Cardiac muscle cell (in vitro differentiated cells and primary cell): ENCODE data around the gene SPI1. TPM values are rescaled to one million over a fixed set of nuclear protein-coding genes. Genes with fewer than 3 reads are reported as not detected.

Experiments used
- DNase-seq, 2 donors: peaks; one replicate each; pipeline versions ENCODE4 v3.0.0 to v3.0.0-alpha.2; 2010 to 2017; ENCODE audit warnings: low read depth in 1 of 2, low spot score in 1 of 2
- H3K27ac ChIP-seq: fragments of 200-600 bp; sonication (generic); 2 replicates; pipeline ENCODE4 v1.5.1; 2016
- H3K27me3 ChIP-seq: fragments of 200-600 bp; sonication (generic); 2 replicates; pipeline ENCODE4 v1.6.0; 2016; ENCODE audit warnings: control low read depth
- H3K36me3 ChIP-seq: fragments of 200-600 bp; sonication (generic); 2 replicates; pipeline ENCODE4 v1.5.1; 2016; ENCODE audit warnings: control low read depth
- H3K4me1 ChIP-seq: fragments of 200-600 bp; sonication (generic); 2 replicates; pipeline ENCODE4 v1.8.1; 2017; ENCODE audit warnings: low read depth, mild to moderate bottlenecking, mixed run types
- H3K4me3 ChIP-seq: fragments of 200-600 bp; sonication (generic); 2 replicates; pipeline ENCODE4 v1.5.1; 2016; ENCODE audit warnings: mild to moderate bottlenecking
- H3K9me3 ChIP-seq: fragments of 200-600 bp; sonication (generic); 2 replicates; pipeline ENCODE4 v1.5.1; 2017; ENCODE audit warnings: low read depth, mild to moderate bottlenecking, control low read depth
- polyA plus RNA-seq: library from polyadenylated mRNA; unstranded; fragments of >200 nt; fragmentation: Nextera tagmentation; extraction: Ambion mirVana; gene quantifications from 2 replicates; pipeline ENCODE4 v1.2.1, GENCODE V29; 2016
- total RNA-seq: library from RNA; depleted of rRNA; stranded (reverse); fragments of >200 nt; gene quantifications from 2 replicates; pipeline ENCODE4 v1.2.3, GENCODE V29; 2016
- TF ChIP-seq, protein P1 (sequence below): IDR thresholded peaks from 2 replicates; pipeline ENCODE4 v1.5.1; 2012; ENCODE audit warnings: low read depth, mild to moderate bottlenecking, low read length

SPI1 gene
- total and polyA plus RNA-seq, 2 experiments from 2014 or later: 0.56 TPM; not detected in 1

- Histone ChIP-seq H3K27me3 (no peaks in the 10 kb centered on the region), H3K36me3 (no peaks in the 10 kb centered on the region), H3K9me3 (no peaks in the 10 kb centered on the region), H3K4me1 (peaks cover 9% of the 10 kb centered on the region), H3K4me3 (no peak overlapping the region), H3K27ac (no peak overlapping the region)
- TF ChIP-seq, protein P1, sequence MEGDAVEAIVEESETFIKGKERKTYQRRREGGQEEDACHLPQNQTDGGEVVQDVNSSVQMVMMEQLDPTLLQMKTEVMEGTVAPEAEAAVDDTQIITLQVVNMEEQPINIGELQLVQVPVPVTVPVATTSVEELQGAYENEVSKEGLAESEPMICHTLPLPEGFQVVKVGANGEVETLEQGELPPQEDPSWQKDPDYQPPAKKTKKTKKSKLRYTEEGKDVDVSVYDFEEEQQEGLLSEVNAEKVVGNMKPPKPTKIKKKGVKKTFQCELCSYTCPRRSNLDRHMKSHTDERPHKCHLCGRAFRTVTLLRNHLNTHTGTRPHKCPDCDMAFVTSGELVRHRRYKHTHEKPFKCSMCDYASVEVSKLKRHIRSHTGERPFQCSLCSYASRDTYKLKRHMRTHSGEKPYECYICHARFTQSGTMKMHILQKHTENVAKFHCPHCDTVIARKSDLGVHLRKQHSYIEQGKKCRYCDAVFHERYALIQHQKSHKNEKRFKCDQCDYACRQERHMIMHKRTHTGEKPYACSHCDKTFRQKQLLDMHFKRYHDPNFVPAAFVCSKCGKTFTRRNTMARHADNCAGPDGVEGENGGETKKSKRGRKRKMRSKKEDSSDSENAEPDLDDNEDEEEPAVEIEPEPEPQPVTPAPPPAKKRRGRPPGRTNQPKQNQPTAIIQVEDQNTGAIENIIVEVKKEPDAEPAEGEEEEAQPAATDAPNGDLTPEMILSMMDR: no peak
- DNase-seq: peak in 1 of 2 donors; percentile 21
Observed at GRCh38 chr11:47376525-47377371, 1.6 kb downstream of the SPI1 start.

DNA sequence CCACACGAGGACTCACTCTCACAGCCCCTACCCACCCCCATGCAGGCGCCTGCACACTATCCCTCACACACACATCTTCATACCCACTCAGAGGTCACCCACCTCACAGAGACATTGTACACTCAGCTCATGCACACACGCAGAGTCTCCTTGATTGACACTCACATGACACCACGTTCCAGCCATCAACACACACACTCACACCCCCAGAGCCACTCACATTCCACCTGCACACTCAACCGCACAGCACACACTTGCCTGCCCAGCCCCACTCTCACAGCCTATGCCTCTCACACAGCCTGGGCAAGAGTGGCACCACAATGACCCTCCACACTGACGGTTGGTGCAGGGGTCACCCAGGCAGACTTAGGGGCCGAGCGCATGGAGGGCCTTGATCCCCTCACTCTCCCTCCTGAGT is 2.2 kb downstream of the SPI1 start:
- H3K9me3 ChIP-seq: no peaks in the 10 kb centered on the region
- H3K27me3 ChIP-seq: no peaks in the 10 kb centered on the region
- H3K4me1 ChIP-seq: peaks cover 9% of the 10 kb centered on the region
- no peaks in the 10 kb centered on the region for H3K36me3 ChIP-seq
- H3K4me3 ChIP-seq: no peak overlapping the region
- no peak overlapping the region for H3K27ac ChIP-seq
- no peak for DNase-seq
- TF ChIP-seq, protein P1: no peak

- Histone ChIP-seq H3K4me3 (no peak overlapping the region), H3K36me3 (no peaks in the 10 kb centered on the region), H3K9me3 (no peaks in the 10 kb centered on the region), H3K27ac (no peak overlapping the region), H3K4me1 (peaks cover 9% of the 10 kb centered on the region), H3K27me3 (no peaks in the 10 kb centered on the region)
- no peak for DNase-seq
- TF ChIP-seq, protein P1: no peak
Observed at GRCh38 chr11:47375546-47376085, 2.7 kb downstream of the SPI1 start.

DNA sequence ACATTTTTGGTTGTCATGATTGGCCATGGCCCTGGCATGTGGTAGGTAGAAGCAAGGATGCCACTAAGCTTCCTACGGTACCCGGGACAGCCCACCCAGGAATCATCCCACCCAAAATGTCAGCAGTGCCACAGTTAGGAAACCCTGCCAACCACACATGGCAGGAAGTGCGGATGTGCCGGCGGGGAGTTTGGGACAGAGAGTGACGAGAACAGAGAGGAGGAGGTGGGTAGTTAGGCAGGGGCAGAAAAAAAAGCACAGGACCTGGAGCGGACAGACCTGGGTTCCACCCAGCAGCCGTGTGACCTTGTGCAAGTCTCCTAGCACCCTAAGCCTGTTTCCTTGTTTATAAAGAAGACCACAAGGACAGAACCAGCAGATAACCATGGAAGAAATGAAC is 3.3 kb downstream of the SPI1 start:
- TF ChIP-seq, protein P1: no peak
- no peak for DNase-seq
- Histone ChIP-seq H3K27me3 (no peaks in the 10 kb centered on the region), H3K27ac (no peak overlapping the region), H3K9me3 (no peaks in the 10 kb centered on the region), H3K4me1 (peaks cover 9% of the 10 kb centered on the region), H3K4me3 (no peak overlapping the region), H3K36me3 (no peaks in the 10 kb centered on the region)

GRCh38 chr11:47374720-47375019 is 3.7 kb downstream of the SPI1 start:
- TF ChIP-seq, protein P1: no peak
- DNase-seq: no peak
- Histone ChIP-seq H3K4me3 (no peak overlapping the region), H3K27me3 (no peaks in the 10 kb centered on the region), H3K27ac (no peak overlapping the region), H3K36me3 (no peaks in the 10 kb centered on the region), H3K4me1 (peaks cover 9% of the 10 kb centered on the region), H3K9me3 (no peaks in the 10 kb centered on the region)
